Fibroblast of lung (primary cell): ENCODE data around the gene MSI2.

Experiments
- CTCF ChIP-seq, 2 donors: IDR thresholded peaks in 1 of 2; conservative IDR thresholded peaks in 1 of 2; 1 replicate in 1 of 2; 2 replicates in 1 of 2; pipeline ENCODE4 v1.5.1; 2011 to 2012; ENCODE audit warnings: low read length in 2 of 2, control low read depth in 1 of 2, inconsistent platforms in 1 of 2, low read depth in 1 of 2, mild to moderate bottlenecking in 1 of 2
- EZH2 ChIP-seq: IDR thresholded peaks from 2 replicates; pipeline ENCODE4 v1.5.1; 2012; ENCODE audit warnings: low read length, control low read depth, mild to moderate bottlenecking; ENCODE audit errors: missing control alignments

- TF ChIP-seq EZH2 (no peak), CTCF (conservative IDR thresholded peaks at IDR 0.05 in 1 of 2, IDR thresholded peaks at IDR 0.05 in 1 of 2; ENCODE audit: low read depth in 1 of 2, low read length in 2 of 2) (no peak)
Observed at GRCh38 chr17:57528058-57528451, 271.7 kb downstream of the MSI2 start.
